ENCODE results near the gene HEATR9.

Gene HEATR9

GRCh38 chr17:35807371-35808144, 61.1 kb downstream of the HEATR9 start:
- no peak for DNase-seq

Data from stimulated activated CD4-positive, alpha-beta T cell treated with anti-CD3 and anti-CD28 coated beads, Interleukin-15, amount 100 ng/mL, for 24 hours (primary cell).